Measurements from ENCODE around the gene CSF1R.

CSF1R gene

DNA sequence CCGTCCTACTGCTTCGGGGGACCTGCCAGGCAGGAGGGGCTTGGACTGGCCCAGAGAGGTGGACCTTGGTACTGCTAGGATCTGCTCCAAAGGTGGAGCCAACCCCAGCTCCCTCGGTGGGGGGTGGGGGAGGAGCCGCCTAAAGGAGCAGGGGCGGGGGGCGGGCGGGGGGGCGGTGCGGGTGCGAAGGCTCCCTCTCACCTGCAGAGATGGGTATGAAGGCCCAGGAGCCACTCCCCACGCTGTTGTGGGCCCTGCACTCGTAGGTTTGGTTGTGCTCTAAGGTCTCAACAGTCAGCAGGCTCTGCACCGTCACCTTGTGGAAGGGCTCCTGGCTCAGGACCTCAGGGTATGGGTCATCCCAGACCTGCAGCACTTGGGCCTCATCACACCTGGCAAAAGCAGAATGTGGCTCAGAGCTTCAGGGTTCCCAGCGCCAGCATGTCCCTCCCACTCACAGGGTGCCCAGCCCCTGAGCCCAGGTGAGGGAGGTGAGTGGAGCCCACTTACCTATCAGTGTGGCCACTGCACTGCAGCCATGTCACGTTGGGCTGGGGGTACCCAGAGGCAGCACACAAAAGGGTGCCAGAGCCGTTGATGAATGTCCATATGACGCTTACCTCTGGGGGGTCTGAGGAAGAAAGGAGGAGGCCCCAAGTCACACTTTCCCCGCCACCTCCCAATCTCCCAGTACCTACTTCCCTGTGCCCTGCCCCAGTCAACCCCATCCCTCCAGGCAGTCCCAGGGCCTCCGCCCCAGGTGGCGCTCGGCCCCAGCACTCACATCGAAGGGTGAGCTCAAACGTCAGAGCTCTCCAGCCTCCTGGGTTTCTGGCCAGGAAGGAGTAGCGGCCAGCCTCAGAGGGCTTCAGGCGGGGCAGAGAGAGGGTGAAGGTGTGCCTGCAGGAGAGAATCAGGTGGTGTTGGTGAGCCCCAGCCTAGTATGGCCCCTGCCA is 16.4 kb downstream of the CSF1R start:
- no peak for DNase-seq (ENCODE audit: low read depth in 2 of 2)

DNA sequence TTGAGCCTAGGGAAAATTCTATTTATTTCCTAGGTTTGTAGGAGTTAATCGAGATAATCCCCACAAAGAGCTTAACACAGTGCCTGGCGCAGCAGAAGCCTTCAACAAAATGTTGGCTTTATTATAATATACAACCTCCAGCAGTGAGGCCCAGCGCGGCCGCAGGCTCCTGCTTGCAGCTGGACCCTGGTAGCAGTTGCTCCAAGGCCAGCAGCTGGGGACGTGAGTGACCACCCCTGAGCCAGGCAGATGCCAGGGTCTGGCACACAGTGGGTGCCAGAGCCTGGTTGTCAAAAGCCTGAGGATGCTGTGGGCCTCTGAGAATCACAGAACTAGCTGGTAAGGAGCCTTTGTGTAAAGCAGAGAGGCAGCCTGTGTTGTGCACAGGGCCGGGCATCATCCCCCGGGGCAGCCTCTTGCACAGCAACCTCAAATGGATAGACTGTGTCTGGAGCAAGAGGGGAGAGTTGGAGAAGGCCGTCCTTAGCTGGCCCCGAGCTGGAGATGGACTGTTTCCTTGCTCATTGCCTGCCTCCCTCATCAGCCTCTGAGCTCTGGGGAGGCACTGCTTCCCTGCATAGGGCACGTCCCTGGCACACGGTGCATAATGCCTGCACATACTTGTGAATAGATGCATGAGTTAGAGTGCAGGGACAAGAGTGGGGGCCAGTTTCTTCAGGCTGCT is 17.3 kb downstream of the CSF1R start:
- DNase-seq (ENCODE audit: low read depth in 2 of 2): no peak

DNA sequence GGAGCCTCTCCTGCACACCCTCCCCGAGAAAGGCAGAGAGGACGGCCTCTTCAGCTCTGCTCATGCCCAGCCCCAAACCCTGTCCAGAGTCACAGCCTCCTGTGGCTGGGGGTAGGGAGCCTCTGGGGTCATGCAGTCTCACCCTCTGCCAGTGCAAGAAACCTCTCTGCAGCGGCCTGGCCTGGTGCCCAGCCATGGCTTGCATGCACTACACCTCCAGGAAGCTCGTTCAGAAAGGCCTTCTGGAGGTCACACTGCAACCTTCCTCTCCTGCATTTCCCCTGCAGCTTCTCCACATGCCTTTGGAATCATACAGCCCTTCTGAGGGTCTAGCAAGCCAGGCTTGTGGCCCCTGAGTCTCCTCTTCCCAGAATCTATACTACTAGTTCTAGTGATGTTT is 17.9 kb downstream of the CSF1R start:
- DNase-seq (ENCODE audit: low read depth in 2 of 2): no peak

DNA sequence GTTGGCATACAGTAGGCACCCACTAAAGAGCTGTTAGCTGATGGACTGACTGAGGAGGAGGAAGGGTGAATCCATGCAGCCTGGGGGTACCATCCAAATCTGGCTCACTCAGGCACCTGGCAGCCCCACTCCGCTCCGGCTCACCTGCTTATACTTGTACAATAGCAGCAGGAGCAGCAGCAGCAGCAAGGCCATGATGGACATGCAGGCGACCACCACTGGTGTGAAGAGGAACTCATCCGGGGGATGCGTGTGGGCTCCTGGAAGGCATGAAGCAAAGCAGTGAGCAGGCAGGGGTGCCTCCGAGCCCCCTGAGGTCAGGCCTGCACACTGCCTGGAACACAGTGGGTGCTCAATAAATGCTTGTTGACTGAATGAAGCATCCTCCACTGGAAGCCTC is 18.3 kb downstream of the CSF1R start:
- DNase-seq (ENCODE audit: low read depth in 2 of 2): no peak

DNA sequence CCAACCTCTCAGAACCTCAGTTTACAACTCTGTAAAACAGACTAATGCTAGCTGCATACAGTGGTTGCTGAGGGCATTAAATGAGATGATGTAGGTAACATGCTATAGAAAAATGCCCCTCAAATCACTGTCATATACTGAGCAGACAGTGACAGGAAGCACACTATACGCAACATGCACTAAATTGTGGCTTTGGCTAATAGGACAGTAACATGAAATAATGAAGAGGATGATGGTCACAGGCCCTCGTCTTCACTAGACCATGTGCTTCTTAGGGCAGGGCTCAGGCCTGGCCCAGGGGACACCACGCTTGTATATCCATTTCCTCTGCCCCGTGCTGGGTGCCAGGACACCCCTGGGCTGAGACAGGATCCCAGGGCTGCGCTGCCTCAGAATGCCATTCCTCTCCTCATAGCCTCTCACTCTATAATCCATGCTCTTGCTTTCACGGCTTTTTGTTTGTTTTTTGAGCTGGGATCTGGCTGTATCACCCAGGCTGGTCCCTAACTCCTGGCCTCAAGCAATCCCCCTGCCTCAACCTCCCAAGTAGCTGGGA is 18.9 kb downstream of the CSF1R start:
- no peak for DNase-seq (ENCODE audit: low read depth in 2 of 2)

DNA sequence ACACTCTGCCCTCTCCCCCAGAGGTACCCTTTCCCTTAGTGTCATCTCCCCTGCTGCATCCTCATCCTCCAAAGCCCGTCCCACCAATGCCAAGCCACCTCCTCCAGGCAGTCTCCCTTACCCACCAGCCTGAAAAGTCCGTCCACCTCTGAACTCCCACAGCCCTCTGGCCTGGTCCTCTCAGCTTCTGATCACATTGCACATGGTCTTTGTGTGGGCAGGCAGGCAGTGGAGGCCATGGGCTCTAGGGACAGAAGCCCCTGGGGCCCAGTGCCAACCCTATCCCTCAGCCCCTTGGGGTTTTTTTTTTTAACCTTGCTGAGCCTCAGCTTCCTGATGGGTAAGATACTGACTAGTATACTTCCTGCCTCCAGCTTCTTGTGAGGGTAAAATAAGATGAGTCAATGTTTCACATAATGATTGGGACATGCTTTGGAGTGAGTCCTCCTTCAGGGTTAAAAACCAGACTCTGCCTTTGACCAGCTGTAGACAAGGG is 19.4 kb downstream of the CSF1R start:
- peak in 1 of 2 experiments; percentile 12 for DNase-seq (ENCODE audit: low read depth in 2 of 2)

DNA sequence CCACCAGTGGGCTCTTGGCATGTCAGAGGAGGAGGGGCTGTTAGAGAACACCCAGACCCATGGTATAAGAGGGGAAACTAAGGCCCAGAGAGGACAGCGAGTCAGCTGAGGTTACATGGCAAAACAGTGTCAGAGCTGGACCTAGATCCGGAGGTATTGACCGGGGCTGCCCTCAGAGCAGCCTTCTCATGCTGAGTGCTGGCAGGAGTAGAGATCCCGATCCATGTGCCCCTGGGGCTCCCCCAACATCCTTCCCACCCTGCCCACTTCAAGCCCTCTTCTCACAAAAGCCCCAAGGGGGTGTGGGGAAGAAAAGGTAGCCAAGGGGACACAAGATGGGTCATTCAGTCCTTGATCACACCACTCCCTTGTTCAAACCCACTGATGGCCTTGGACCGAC is 19.9 kb downstream of the CSF1R start:
- DNase-seq (ENCODE audit: low read depth in 2 of 2): no peak

DNA sequence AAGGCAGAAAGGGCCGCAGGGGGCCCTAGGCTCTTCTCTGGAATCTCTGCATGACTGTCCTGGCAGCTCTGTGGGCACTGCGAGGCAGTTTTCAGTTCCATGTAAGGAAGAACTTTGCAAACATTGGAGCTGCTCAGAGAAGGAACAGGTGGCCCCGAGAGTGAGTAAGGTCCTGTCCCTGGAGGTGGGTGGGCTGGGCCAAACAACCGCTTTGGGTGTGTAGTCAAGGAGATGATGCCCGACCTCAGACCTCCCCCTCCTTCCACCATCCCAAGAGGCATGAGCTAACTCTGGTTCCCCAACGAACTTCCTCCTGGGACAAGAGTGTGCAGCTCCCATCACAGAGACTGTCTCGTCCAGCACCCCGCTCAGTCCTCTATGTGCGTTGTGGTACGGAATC is 20.5 kb downstream of the CSF1R start:
- no peak for DNase-seq (ENCODE audit: low read depth in 2 of 2)

DNA sequence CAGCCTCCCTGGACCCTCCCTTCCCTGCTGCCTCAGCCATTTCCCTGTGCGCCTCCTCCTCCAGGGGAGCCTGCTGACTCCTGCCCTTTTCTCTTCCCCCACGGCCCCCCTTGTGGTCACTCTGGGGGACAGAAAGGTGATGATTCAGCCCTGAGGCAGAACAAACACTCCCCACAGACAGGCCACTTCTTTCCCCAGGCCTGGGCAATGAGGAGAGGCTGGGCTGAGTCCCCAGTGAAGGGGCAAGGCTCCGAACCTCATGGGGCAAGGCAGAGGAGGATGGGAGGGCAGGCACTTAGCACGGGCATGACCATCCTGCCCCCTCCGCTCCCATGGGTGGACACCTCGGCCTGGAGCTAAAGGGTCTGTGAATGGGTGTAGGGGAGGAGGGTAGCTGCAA is 21.0 kb downstream of the CSF1R start:
- no peak for DNase-seq (ENCODE audit: low read depth in 2 of 2)

DNA sequence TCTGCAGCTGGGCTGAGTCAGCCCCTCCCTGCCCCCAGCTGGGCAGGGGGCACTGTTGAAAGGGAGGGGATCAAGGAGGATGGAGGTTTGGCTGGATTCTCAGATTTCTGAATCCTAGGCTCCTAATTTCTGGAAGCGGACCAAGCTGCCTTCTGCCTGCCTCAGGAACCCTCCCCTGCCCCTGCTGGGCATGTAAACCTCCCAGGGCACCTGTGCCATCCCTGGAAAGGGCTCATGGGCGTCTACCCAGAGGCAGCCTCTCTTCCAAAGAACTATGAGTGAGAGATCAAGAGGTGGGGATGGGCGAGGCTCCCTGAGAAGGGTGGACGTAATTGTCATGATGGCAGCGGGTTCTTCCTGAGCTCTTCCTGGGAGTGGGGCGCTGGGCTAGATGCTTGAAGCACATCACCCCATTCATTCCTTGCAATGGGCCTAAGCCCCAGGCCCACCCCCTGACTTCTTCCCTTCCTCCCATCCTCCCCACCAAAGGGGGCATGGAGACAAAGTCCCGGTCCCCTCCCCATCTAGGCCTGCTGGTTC is 21.6 kb downstream of the CSF1R start:
- no peak for DNase-seq (ENCODE audit: low read depth in 2 of 2)

DNA sequence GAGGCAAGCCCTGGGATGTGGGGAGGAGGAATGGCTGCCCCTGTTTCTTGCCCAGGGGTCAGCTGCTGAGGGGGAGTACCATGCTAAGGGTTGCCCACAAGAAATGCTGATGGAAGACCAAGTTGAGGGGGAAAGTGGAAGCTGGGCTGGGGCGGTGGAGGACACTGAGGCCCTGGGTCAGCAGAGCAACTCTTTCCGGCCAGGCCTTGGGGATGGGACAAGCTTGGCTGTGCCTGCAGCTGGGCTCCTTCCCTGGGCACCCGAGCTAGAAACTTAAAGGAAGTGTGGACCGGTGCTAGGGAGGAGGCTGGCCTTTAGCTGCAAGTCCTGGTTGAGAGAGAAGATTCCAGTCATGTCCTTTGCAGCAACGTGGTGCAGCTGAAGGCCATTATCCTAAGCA is 22.7 kb downstream of the CSF1R start:
- DNase-seq (ENCODE audit: low read depth in 2 of 2): no peak

DNA sequence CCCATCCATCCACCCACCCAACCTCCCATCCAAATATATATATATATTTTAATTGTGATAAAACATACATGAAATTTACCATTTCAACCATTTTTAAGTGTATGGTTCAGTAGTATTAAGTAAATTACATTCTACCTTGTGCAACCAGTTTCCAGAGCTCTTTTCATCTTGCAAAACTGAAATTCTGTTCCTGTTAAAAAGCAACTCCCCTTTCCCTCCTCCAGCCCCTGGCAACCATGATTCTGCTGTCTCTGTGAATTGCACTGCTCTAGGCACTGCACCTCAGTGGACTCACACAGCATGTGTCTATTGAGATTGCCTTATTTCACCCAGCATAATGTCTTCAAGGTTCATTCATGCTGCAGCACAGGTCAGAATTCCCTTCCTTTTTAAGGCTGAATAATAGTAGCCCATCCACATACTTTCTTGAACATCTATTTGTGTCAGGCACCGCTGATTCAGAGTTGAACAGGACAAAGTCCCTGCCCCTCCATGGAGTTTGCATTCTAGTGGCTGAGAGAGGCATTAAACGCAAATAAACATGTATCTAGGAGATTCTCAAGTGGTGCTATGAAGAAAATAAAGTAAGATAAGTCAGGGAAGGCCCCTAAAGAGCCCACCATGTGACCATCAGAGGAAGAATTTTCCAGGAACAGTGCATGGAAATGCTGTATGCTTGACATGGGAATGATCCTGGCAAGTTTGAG is 24.0 kb downstream of the CSF1R start:
- DNase-seq (ENCODE audit: low read depth in 2 of 2): no peak

DNA sequence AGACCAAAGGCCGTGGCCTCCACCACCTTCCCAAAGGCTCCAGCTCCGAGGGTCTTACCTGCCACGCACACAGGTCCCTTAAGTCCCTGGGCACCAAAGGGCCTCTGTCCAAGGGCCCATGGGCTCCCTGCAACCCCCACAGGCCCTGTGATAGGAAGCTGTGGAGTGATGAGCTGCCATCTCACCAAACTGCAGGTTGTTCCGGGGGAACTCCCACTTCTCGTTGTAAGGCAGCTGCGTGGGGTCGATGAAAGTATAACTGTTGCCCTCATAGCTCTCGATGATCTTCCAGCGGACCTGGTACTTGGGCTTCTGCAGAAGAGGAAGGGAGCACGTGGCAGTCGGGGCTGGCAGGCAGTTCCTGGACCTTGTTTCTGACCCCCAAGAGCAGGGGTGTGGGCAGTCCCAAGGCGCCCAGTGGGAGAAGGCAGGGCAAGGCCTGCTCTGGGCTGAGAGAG is 24.8 kb downstream of the CSF1R start:
- DNase-seq (ENCODE audit: low read depth in 2 of 2): no peak

DNA sequence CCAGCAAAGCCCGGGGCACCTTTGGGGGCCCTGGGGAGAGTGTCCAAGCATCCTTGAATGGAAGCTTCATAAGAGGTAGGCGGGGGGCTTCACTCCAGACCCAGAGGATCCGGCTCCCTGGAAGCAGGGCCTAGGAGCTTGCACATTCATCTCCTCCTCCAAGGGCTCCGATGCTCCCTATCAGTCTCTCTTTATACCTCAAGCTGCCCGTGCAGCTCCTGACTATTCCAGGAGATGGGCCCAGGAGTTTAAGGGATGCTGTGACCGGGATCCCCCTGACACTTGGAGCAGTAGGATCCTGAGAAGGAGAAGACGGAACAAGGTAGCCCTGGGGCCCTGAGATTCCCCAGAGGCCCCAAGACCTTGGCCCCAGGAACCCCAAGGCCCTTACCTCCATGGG is 25.9 kb downstream of the CSF1R start:
- no peak for DNase-seq (ENCODE audit: low read depth in 2 of 2)

DNA sequence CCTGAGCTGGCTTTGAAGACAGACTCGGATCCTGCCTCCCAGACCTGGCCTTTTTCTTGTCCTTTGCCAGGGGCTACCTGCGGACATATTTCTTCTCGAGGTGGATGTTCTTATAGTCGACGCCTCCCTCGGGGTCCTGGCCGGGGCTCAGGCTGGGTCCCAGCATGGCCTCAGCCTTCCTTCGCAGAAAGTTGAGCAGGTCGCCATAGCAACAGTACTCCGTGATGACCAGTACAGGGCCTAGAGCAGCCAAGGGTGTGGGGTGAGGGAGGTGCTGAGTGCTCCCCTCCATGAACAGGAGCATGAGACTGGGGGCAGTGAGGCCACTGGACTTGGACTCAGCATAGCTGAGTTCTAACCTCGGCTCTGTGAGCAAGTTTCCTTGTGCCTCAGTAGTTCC is 26.7 kb downstream of the CSF1R start:
- no peak for DNase-seq (ENCODE audit: low read depth in 2 of 2)

DNA sequence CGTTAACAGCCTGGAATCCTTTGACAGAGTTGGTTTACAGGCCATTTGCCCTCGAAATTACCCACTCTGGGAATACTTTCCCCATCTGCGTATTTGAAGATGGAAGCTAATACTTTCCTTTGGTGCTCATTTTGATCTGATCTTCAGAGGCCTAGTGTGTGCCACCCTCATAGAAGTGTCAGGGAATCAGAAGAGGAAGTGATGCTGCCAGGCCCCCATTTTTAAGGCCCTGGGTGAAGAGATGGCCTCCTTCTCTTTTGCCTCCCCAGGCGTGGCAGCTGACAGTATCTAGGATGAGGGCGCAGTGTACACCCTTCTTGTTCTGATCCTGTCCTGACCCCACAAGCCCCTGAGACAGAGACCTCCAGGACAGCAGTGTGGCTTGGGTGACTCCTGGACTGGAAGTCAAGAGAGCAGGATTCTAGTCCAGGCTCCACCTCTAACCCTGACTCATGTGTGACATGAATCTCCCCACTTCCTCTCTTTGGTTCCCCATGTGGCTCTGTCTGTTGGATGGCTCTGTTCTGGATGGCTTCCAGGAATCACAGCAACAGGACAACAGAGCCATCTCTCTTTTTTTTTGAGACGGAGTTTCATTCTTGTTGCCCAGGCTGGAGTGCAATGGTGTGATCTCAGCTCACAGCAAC is 27.8 kb downstream of the CSF1R start:
- DNase-seq (ENCODE audit: low read depth in 2 of 2): peak; percentile 34 to 35

DNA sequence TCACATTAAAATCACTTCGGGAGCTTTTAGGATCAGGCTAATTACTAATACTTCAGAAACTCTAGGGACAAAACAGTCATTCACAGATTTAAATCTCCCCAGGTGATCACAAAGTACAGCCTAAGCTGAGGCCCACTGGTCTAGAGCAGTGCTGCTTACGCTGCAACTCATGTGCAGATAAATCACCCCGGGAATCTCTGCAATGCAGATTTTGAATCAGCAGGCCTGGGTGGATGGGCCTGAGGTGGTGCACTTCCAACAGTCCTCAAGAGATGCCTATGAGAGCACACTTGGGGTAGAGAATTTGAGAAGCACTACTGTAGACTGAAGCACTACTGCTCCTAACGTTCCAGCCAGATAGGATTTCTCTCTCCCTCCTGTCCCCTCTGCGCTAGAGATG is 28.4 kb downstream of the CSF1R start:
- DNase-seq (ENCODE audit: low read depth in 2 of 2): no peak

DNA sequence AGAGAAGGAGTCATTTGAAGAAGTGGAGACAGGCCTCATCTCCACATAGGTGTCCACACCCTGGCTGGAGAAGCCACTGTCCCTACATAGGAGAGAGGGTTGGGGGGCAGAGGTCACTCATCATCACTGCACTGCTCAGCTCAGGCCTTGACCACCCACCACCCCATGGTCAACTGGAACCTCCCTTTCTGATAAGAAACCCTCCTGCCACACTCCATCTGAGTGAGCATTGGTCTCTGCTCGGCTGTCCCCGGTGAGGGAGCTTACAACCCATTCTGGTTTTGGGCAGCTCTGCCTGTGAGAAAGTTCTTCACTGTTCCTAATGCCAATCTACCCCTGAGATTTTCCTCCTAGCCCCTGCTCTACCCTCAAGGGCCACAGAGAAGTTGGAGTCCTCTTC is 28.8 kb downstream of the CSF1R start:
- no peak for DNase-seq (ENCODE audit: low read depth in 2 of 2)

DNA sequence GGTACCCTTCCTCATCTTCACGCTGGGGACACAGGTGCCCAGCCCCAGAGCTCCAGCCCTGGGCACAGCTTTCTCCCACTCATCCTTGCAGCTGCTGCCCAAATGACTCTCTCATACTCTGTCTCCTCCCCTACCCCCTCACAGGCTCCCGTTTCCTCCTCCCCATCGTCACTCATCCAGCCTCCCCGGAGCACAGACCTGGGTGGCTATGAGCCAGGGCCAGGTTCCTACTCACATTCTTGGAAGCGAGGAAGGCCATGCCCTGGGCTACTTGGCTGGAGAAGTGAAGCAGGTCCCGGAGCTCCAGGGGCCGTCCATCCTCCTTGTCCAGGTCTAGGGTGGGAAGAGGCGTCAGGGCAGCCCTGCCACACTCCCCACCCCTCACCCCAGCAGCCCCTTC is 29.3 kb downstream of the CSF1R start:
- no peak for DNase-seq (ENCODE audit: low read depth in 2 of 2)

DNA sequence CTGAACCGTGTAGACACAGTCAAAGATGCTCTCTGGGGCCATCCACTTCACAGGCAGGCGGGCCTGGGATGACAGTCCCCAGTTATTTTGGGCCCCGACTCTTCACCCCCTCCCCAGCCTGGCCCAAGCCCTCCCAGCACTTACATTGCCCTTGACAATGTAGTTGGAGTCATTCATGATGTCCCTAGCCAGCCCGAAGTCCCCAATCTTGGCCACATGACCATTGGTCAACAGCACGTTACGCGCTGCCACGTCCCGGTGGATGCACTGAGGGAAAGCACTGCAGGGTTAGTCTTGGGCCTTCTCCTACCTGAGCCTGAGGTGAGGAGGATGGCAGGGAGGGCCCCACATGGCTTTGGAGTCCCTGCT is 30.3 kb downstream of the CSF1R start:
- no peak for DNase-seq (ENCODE audit: low read depth in 2 of 2)

Measured in fibroblast of skin of left quadriceps (primary cell).